IMR-90 (cell line): Measurements from ENCODE around the gene PLCH2. TPM values are rescaled to one million over a fixed set of nuclear protein-coding genes. Genes with fewer than 3 reads are reported as not detected.
A peak's percentile ranks its signal among the peaks of the same experiment; 100 is the strongest.

Experiments
- ATAC-seq: fragments of 200-7000 bp; cut with Tn5 transposase; 2 replicates; pipeline ENCODE4 v1.9.1; 2020; ENCODE audit warnings: low read depth, mild to moderate bottlenecking, moderate library complexity
- BruUV-seq: library from RNA; stranded (reverse); fragments of 400-500 nt; replicated peaks from 2 replicates; lab custom pipeline; 2021; lab: Mats Ljungman, UMichigan
- CTCF ChIA-PET: fragments of 300-600 bp; formaldehyde crosslinking; extraction: SDS; loops from one replicate; lab custom pipeline; 2021; ENCODE audit warnings: antibody characterized with exemption; lab: Yijun Ruan, JAX
- POLR2A ChIA-PET: fragments of 300-600 bp; sonication (Branson Sonifier 250); formaldehyde crosslinking; loops from one replicate; lab custom pipeline; 2022; ENCODE audit warnings: antibody characterized with exemption; ENCODE audit not compliant: unreplicated experiment; lab: Charles Lee
- DNase-seq: peaks from one replicate; pipeline ENCODE4 v3.0.0; 2013
- H2AFZ ChIP-seq: replicated peaks from 2 replicates; pipeline ENCODE3; 2013; ENCODE audit warnings: low read length, mild to moderate bottlenecking; ENCODE audit not compliant: poor library complexity
- H2AK5ac ChIP-seq: 2 replicates; pipeline ENCODE4 v1.6.1; 2013; ENCODE audit warnings: low read depth, low read length, inconsistent platforms
- H2AK9ac ChIP-seq: replicated peaks from 2 replicates; pipeline ENCODE3; 2013; ENCODE audit warnings: mild to moderate bottlenecking, low read depth, low read length, moderate library complexity; ENCODE audit not compliant: poor library complexity
- H2BK120ac ChIP-seq: 2 replicates; pipeline ENCODE4 v1.6.1; 2013; ENCODE audit warnings: low read depth, low read length, inconsistent platforms
- H2BK15ac ChIP-seq: 3 replicates; pipeline ENCODE4 v1.6.1; 2013; ENCODE audit warnings: low read depth, low read length, inconsistent platforms
- H2BK20ac ChIP-seq: 2 replicates; pipeline ENCODE4 v1.6.1; 2013; ENCODE audit warnings: low read depth, mild to moderate bottlenecking, inconsistent platforms, low read length, moderate library complexity
- H2BK5ac ChIP-seq: 2 replicates; pipeline ENCODE4 v1.6.1; 2013; ENCODE audit warnings: mild to moderate bottlenecking, low read depth, low read length, inconsistent platforms; ENCODE audit not compliant: poor library complexity, severe bottlenecking
- H3K14ac ChIP-seq: replicated peaks from 2 replicates; pipeline ENCODE4 v1.6.1; 2013; ENCODE audit warnings: low read depth, low read length, inconsistent platforms
- H3K18ac ChIP-seq: 2 replicates; pipeline ENCODE4 v1.6.1; 2013; ENCODE audit warnings: low read depth, low read length, control low read depth
- H3K23ac ChIP-seq: 2 replicates; pipeline ENCODE4 v1.6.1; 2013; ENCODE audit warnings: low read depth, low read length, inconsistent platforms
- H3K27ac ChIP-seq: 2 replicates; pipeline ENCODE4 v1.5.1; 2013; ENCODE audit warnings: mild to moderate bottlenecking, control low read depth, low read length; ENCODE audit not compliant: insufficient read depth
- H3K27me3 ChIP-seq: 2 replicates; pipeline ENCODE4 v1.6.1; 2013; ENCODE audit warnings: low read length; ENCODE audit not compliant: control insufficient read depth, insufficient read depth
- H3K36me3 ChIP-seq: 2 replicates; pipeline ENCODE4 v1.6.1; 2013; ENCODE audit warnings: low read length, mixed read lengths; ENCODE audit not compliant: control insufficient read depth, insufficient read depth
- H3K4ac ChIP-seq: 2 replicates; pipeline ENCODE4 v1.6.1; 2013; ENCODE audit warnings: low read depth, low read length, inconsistent platforms
- H3K4me1 ChIP-seq: 2 replicates; pipeline ENCODE4 v1.6.1; 2013; ENCODE audit warnings: low read length, mixed read lengths; ENCODE audit not compliant: control insufficient read depth, insufficient read depth
- H3K4me2 ChIP-seq: 2 replicates; pipeline ENCODE4 v1.6.1; 2013; ENCODE audit warnings: low read depth, mild to moderate bottlenecking, control low read depth, low read length, moderate library complexity
- H3K4me3 ChIP-seq: 2 replicates; pipeline ENCODE4 v1.5.1; 2013; ENCODE audit warnings: low read depth, mild to moderate bottlenecking, control low read depth, low read length, moderate library complexity; ENCODE audit not compliant: insufficient read depth
- H3K56ac ChIP-seq: 2 replicates; pipeline ENCODE4 v1.6.1; 2013; ENCODE audit warnings: low read length, inconsistent platforms; ENCODE audit not compliant: insufficient read depth; ENCODE audit errors: extremely low read depth
- H3K79me1 ChIP-seq, 2 experiments: 2 replicates each; pipeline ENCODE4 v1.6.1; 2013; ENCODE audit warnings: low read length in 2 of 2, inconsistent platforms in 1 of 2, low read depth in 1 of 2
- H3K9ac ChIP-seq: 2 replicates; pipeline ENCODE4 v1.6.1; 2013; ENCODE audit warnings: low read depth, low read length, control low read depth
- H3K9me1 ChIP-seq: 2 replicates; pipeline ENCODE4 v1.6.1; 2013; ENCODE audit warnings: low read length, inconsistent platforms; ENCODE audit not compliant: insufficient read depth
- H3K9me3 ChIP-seq: 2 replicates; pipeline ENCODE4 v1.6.1; 2013; ENCODE audit warnings: low read length; ENCODE audit not compliant: control insufficient read depth, insufficient read depth
- H4K20me1 ChIP-seq: 2 replicates; pipeline ENCODE4 v1.6.1; 2013; ENCODE audit warnings: low read length, inconsistent platforms; ENCODE audit not compliant: insufficient read depth
- H4K5ac ChIP-seq: 2 replicates; pipeline ENCODE4 v1.6.1; 2013; ENCODE audit warnings: mild to moderate bottlenecking, low read depth, low read length, control low read depth
- H4K8ac ChIP-seq, 2 experiments: 2 replicates each; pipeline ENCODE4 v1.6.1; 2013; ENCODE audit warnings: low read depth in 2 of 2, low read length in 2 of 2, control low read depth in 1 of 2, inconsistent platforms in 1 of 2
- H4K91ac ChIP-seq: 2 replicates; pipeline ENCODE4 v1.6.1; 2013; ENCODE audit warnings: low read depth, low read length, inconsistent platforms; ENCODE audit not compliant: insufficient read depth
- MXI1 ChIP-seq: IDR thresholded peaks from 2 replicates; pipeline ENCODE4 v1.6.1; 2012; ENCODE audit warnings: low read depth, mild to moderate bottlenecking, low read length, moderate library complexity, borderline replicate concordance
- RAD21 ChIP-seq: IDR thresholded peaks from 2 replicates; pipeline ENCODE4 v1.6.1; 2012; ENCODE audit warnings: low read length, improper control_type of control experiment
- WGBS, 2 experiments: methylation state at CpG; one replicate each; pipeline versions ENCODE4 v1.1.5 to v1.1.7; 2013; ENCODE audit warnings: missing lambda C conversion rate in 2 of 2; ENCODE audit not compliant: insufficient read length in 1 of 2; ENCODE audit errors: extremely low coverage in 2 of 2; 5-methylcytosine and 5-hydroxymethylcytosine counted together
- dilution Hi-C: fragments of 300-500 bp; cut with HindIII; formaldehyde crosslinking; loops from one replicate; pipeline ENCODE4 v1.14.3; 2018; ENCODE audit warnings: low sequenced_read_pairs; ENCODE audit not compliant: unreplicated experiment
- in situ Hi-C: fragments of 300-500 bp; cut with MboI; formaldehyde crosslinking; loops from 3 replicates; pipeline ENCODE4 v1.14.3; 2019; ENCODE audit warnings: low sequenced_read_pairs, inconsistent platforms, mixed read lengths
- intact Hi-C: fragments of 100-400 bp; cut with micrococcal nuclease; formaldehyde crosslinking; loops from 2 replicates; pipeline ENCODE4 v1.10.0; 2022
- polyA plus RNA-seq, 3 experiments: library from polyadenylated mRNA; depleted of rRNA; stranded (reverse); fragments of >200 nt; gene quantifications; 2 replicates each; pipeline ENCODE4 v1.2.3, GENCODE V29; 2012; ENCODE audit warnings: low replicate concordance in 1 of 3
- total RNA-seq: library from RNA; depleted of rRNA; stranded (reverse); fragments of >200 nt; gene quantifications from 2 replicates; pipeline ENCODE4 v1.2.3, GENCODE V29; 2012; rRNA removed
- TF ChIP-seq, protein P1 (sequence below): conservative IDR thresholded peaks from 2 replicates; pipeline ENCODE4 v1.5.1; 2012; ENCODE audit warnings: mild to moderate bottlenecking, low read depth, low read length, improper control_type of control experiment

Gene PLCH2
- total and polyA plus RNA-seq, 2 of the 4 experiments (the other 2 are of a cell fraction) = 0.18 to 1.9 TPM

DNA sequence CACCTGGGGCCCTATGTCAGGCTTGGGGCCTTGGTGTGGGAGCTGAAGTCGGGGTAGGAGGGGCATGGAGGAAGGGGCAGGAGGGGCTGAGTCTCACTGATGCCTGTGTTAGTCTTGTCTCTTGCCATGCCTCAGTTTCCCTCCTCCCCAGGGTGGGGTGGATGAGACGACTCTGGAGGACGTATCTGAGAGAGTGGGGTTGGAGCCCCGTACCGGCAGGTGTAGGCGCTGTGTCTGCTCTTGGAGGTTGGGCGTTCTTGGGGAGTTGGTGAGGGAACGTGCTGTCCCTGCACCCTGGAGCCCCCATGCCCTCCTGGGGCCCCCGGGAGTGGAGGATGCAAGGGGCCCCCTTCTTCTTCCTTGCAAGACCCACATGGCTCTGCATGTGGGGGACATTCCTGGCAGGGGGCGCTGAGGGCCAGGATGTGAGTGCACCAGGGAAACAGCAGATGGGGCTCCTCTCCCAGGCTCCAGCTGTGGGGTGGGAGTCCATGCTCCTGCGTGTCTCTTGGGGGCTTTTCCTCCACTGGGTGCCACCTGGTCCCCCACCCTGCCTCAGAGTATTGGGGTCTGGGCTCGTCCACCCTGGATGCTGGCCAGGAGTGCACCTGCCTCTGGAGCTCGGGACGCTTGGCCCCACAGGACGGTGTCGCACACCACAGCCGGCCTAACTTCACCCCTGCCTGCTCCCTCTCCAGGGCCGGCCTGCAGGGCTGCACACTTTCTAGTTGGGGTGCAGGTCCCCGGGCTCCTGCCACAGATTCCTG lies 78.7 kb downstream of the PLCH2 start:
- Histone ChIP-seq H2AFZ (no peak overlapping the region), H3K23ac (no peak overlapping the region), H2AK9ac (peak overlapping the region; percentile 28), H2BK5ac (no peak overlapping the region), H2AK5ac (no peak overlapping the region), H3K18ac (no peak overlapping the region), H3K79me1 (no peaks in the 10 kb centered on the region), H2BK120ac (no peak overlapping the region), H3K9me1 (no peaks in the 10 kb centered on the region), H3K27me3 (no peaks in the 10 kb centered on the region; the same call in 1 of the 2 replicates), H3K4me2 (no peak overlapping the region), H3K4me1 (no peaks in the 10 kb centered on the region), H3K36me3 (no peaks in the 10 kb centered on the region), H4K5ac (no peak overlapping the region), H2BK20ac (no peak overlapping the region), H2BK15ac (no peak overlapping the region), H4K8ac (no peak overlapping the region), H4K20me1 (no peaks in the 10 kb centered on the region), H3K56ac (no peak overlapping the region), H3K9me3 (no peaks in the 10 kb centered on the region), H4K91ac (no peak overlapping the region), H3K4ac (no peak overlapping the region), H3K9ac (no peak overlapping the region), H3K4me3 (no peak overlapping the region), H3K14ac (no peak overlapping the region), H3K27ac (no peak overlapping the region)
- 90% methylated on average over 2 of the region's 19 CpGs; no CpG with 5 or more reads in 1 of the 2 experiments for WGBS, 2 experiments
- POLR2A ChIA-PET = no interaction called here
- no TSS peak for BruUV-seq
- dilution Hi-C loops = no loop called here
- DNase-seq = no peak
- ATAC-seq = no peak
- TF ChIP-seq MXI1 (no peak), RAD21 (peak; percentile 45; the same call in 1 of the 2 replicates)
- TF ChIP-seq, protein P1, sequence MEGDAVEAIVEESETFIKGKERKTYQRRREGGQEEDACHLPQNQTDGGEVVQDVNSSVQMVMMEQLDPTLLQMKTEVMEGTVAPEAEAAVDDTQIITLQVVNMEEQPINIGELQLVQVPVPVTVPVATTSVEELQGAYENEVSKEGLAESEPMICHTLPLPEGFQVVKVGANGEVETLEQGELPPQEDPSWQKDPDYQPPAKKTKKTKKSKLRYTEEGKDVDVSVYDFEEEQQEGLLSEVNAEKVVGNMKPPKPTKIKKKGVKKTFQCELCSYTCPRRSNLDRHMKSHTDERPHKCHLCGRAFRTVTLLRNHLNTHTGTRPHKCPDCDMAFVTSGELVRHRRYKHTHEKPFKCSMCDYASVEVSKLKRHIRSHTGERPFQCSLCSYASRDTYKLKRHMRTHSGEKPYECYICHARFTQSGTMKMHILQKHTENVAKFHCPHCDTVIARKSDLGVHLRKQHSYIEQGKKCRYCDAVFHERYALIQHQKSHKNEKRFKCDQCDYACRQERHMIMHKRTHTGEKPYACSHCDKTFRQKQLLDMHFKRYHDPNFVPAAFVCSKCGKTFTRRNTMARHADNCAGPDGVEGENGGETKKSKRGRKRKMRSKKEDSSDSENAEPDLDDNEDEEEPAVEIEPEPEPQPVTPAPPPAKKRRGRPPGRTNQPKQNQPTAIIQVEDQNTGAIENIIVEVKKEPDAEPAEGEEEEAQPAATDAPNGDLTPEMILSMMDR = peak; percentile 34
- in situ Hi-C loops = no loop called here
- intact Hi-C loops = loop anchor here (2.0 kb wide), 1 partner anchor 870 kb away; no protein-coding TSS in a partner anchor
- CTCF ChIA-PET = no interaction called here

Other genes with a start within 250 kb of the PLCH2 start
- 2.3 and 3.9 TPM in 2 replicates for gene SKI, start 248.0 kb upstream of the PLCH2 start, total RNA-seq
- gene SKI, start 248.0 kb upstream of the PLCH2 start, polyA plus RNA-seq (2012; rRNA removed) = 20.1 and 20.8 TPM in 2 replicates
- 3.0 and 3.6 TPM in 2 replicates for gene MORN1, start 84.7 kb upstream of the PLCH2 start, total RNA-seq
- 3.5 and 4.2 TPM in 2 replicates for gene MORN1, start 84.7 kb upstream of the PLCH2 start, polyA plus RNA-seq (2012; rRNA removed)
- 47.1 and 51.7 TPM in 2 replicates for gene RER1, start 84.4 kb upstream of the PLCH2 start, total RNA-seq
- gene RER1, start 84.4 kb upstream of the PLCH2 start, polyA plus RNA-seq (2012; rRNA removed) = 232 and 240 TPM in 2 replicates
- gene PEX10, start 63.7 kb upstream of the PLCH2 start, total RNA-seq = 18.9 and 19.7 TPM in 2 replicates
- gene PEX10, start 63.7 kb upstream of the PLCH2 start, polyA plus RNA-seq (2012; rRNA removed) = 16.9 and 19.4 TPM in 2 replicates
- 14.0 and 15.3 TPM in 2 replicates for gene PANK4, start 50.3 kb downstream of the PLCH2 start, total RNA-seq
- gene PANK4, start 50.3 kb downstream of the PLCH2 start, polyA plus RNA-seq (2012; rRNA removed) = 18.5 and 23.3 TPM in 2 replicates
- gene HES5, start 54.0 kb downstream of the PLCH2 start, total RNA-seq = not detected in 2 replicates
- gene HES5, start 54.0 kb downstream of the PLCH2 start, polyA plus RNA-seq (2012; rRNA removed) = not detected in 2 replicates
- gene TNFRSF14, start 80.1 kb downstream of the PLCH2 start, total RNA-seq = 1.3 and 1.7 TPM in 2 replicates
- gene TNFRSF14, start 80.1 kb downstream of the PLCH2 start, polyA plus RNA-seq (2012; rRNA removed) = 4.2 and 4.6 TPM in 2 replicates
- 8.1 and 10.9 TPM in 2 replicates for gene PRXL2B, start 110.5 kb downstream of the PLCH2 start, total RNA-seq
- 22.3 and 23.0 TPM in 2 replicates for gene PRXL2B, start 110.5 kb downstream of the PLCH2 start, polyA plus RNA-seq (2012; rRNA removed)
- under 0.01 TPM in 2 replicates for gene MMEL1, start 156.7 kb downstream of the PLCH2 start, total RNA-seq
- 0.12 and 0.20 TPM in 2 replicates for gene MMEL1, start 156.7 kb downstream of the PLCH2 start, polyA plus RNA-seq (2012; rRNA removed)